ENCODE measurements around the gene NRG3.

The NRG3 gene

GRCh38 chr10:81848931-81849330 is 26.1 kb upstream of the NRG3 start:
- no peak for DNase-seq (ENCODE audit: low read depth, low spot score)
- no peak overlapping the region for H3K4me3 ChIP-seq (ENCODE audit: low read depth, low read length)
- in situ Hi-C loops (cut with HindIII; ENCODE audit: low sequenced_read_pairs), result no loop called here
- no peak for TF ChIP-seq CTCF (IDR thresholded peaks at IDR 0.05; ENCODE audit: low read depth, low read length)

GRCh38 chr10:81862596-81862995 is 12.4 kb upstream of the NRG3 start:
- in situ Hi-C loops (cut with HindIII; ENCODE audit: low sequenced_read_pairs), result no loop called here
- no peak for DNase-seq (ENCODE audit: low read depth, low spot score)
- H3K4me3 ChIP-seq (ENCODE audit: low read depth, low read length), result no peak overlapping the region
- TF ChIP-seq CTCF (IDR thresholded peaks at IDR 0.05; ENCODE audit: low read depth, low read length), result no peak

GRCh38 chr10:81863771-81864170 is 11.2 kb upstream of the NRG3 start:
- TF ChIP-seq CTCF (IDR thresholded peaks at IDR 0.05; ENCODE audit: low read depth, low read length), result no peak
- H3K4me3 ChIP-seq (ENCODE audit: low read depth, low read length), result no peak overlapping the region
- no peak for DNase-seq (ENCODE audit: low read depth, low spot score)
- in situ Hi-C loops (cut with HindIII; ENCODE audit: low sequenced_read_pairs), result no loop called here

GRCh38 chr10:81865581-81865980 is 9.4 kb upstream of the NRG3 start:
- TF ChIP-seq CTCF (IDR thresholded peaks at IDR 0.05; ENCODE audit: low read depth, low read length), result no peak
- in situ Hi-C loops (cut with HindIII; ENCODE audit: low sequenced_read_pairs), result no loop called here

GRCh38 chr10:81866753-81867152 is 8.2 kb upstream of the NRG3 start:
- peak; percentile 3 for DNase-seq (ENCODE audit: low read depth, low spot score)
- no peak for TF ChIP-seq CTCF (IDR thresholded peaks at IDR 0.05; ENCODE audit: low read depth, low read length)
- H3K4me3 ChIP-seq (ENCODE audit: low read depth, low read length), result no peak overlapping the region
- in situ Hi-C loops (cut with HindIII; ENCODE audit: low sequenced_read_pairs), result no loop called here

More at GRCh38 chr10:81865581-81865980, 9.4 kb upstream of the NRG3 start:
- no peak overlapping the region for H3K4me3 ChIP-seq (ENCODE audit: low read depth, low read length)
- DNase-seq (ENCODE audit: low read depth, low spot score), result no peak

- TF ChIP-seq CTCF (IDR thresholded peaks at IDR 0.05; ENCODE audit: low read depth, low read length), result no peak
Measured at GRCh38 chr10:81870472-81870871, 4.5 kb upstream of the NRG3 start.

GRCh38 chr10:81871558-81871957 is 3.4 kb upstream of the NRG3 start:
- DNase-seq (ENCODE audit: low read depth, low spot score), result no peak
- TF ChIP-seq CTCF (IDR thresholded peaks at IDR 0.05; ENCODE audit: low read depth, low read length), result no peak
- in situ Hi-C loops (cut with HindIII; ENCODE audit: low sequenced_read_pairs), result no loop called here
- no peak overlapping the region for H3K4me3 ChIP-seq (ENCODE audit: low read depth, low read length)

More at GRCh38 chr10:81870472-81870871, 4.5 kb upstream of the NRG3 start:
- DNase-seq (ENCODE audit: low read depth, low spot score), result no peak
- H3K4me3 ChIP-seq (ENCODE audit: low read depth, low read length), result no peak overlapping the region
- in situ Hi-C loops (cut with HindIII; ENCODE audit: low sequenced_read_pairs), result no loop called here
